Panc1 (cell line): Measurements from ENCODE around the gene SLC24A4. TPM values are rescaled to one million over a fixed set of nuclear protein-coding genes. Genes with fewer than 3 reads are reported as not detected.

Source experiments
- ATAC-seq: fragments of 200-7000 bp; cut with Tn5 transposase; 2 replicates; pipeline ENCODE4 v1.9.1; 2020; ENCODE audit warnings: mild to moderate bottlenecking, moderate library complexity
- BruUV-seq: library from RNA; stranded (reverse); fragments of 400-500 nt; replicated peaks from 2 replicates; lab custom pipeline; 2021; lab: Mats Ljungman, UMichigan
- CTCF ChIA-PET: fragments of 300-600 bp; sonication (Branson Sonifier 250); formaldehyde crosslinking; loops from one replicate; lab custom pipeline; 2022; ENCODE audit warnings: antibody characterized with exemption; lab: Charles Lee
- POLR2A ChIA-PET: fragments of 300-600 bp; sonication (Branson Sonifier 250); formaldehyde crosslinking; loops from one replicate; lab custom pipeline; 2022; ENCODE audit warnings: antibody characterized with exemption; lab: Charles Lee
- DNase-seq: peaks from one replicate; pipeline ENCODE4 v3.0.0-alpha.2; 2010; ENCODE audit warnings: low read depth, low spot score
- H3K27ac ChIP-seq: 2 replicates; pipeline ENCODE4 v1.5.1; 2011; ENCODE audit warnings: mild to moderate bottlenecking, low read length, inconsistent platforms
- H3K27me3 ChIP-seq: fragments of 200-500 bp; sonication (Bioruptor generic); 2 replicates; pipeline ENCODE4 v1.6.0; 2014; ENCODE audit warnings: low read length, inconsistent platforms; ENCODE audit not compliant: control insufficient read depth, insufficient read depth
- H3K36me3 ChIP-seq: fragments of 200-500 bp; sonication (Bioruptor generic); 2 replicates; pipeline ENCODE4 v1.5.1; 2014; ENCODE audit warnings: inconsistent platforms, mild to moderate bottlenecking, low read length, moderate library complexity; ENCODE audit not compliant: control insufficient read depth, insufficient read depth
- H3K4me1 ChIP-seq: 2 replicates; pipeline ENCODE4 v1.5.1; 2011; ENCODE audit warnings: inconsistent platforms, mild to moderate bottlenecking, low read length, moderate library complexity; ENCODE audit not compliant: control insufficient read depth, insufficient read depth
- H3K4me3 ChIP-seq, 2 experiments: 2 replicates each; pipeline ENCODE4 v1.5.1; 2011 to 2012; ENCODE audit warnings: low read depth in 2 of 2, low read length in 2 of 2, mild to moderate bottlenecking in 2 of 2, inconsistent platforms in 1 of 2, moderate library complexity in 1 of 2
- H3K9me3 ChIP-seq: fragments of 200-500 bp; sonication (Bioruptor generic); 2 replicates; pipeline ENCODE4 v1.5.1; 2014; ENCODE audit warnings: low read depth, mild to moderate bottlenecking, inconsistent platforms, low read length, moderate library complexity; ENCODE audit not compliant: control insufficient read depth, insufficient read depth
- POLR2AphosphoS5 ChIP-seq: IDR thresholded peaks from 2 replicates; pipeline ENCODE4 v1.6.1; 2012; ENCODE audit warnings: mild to moderate bottlenecking, low read depth, low read length, moderate library complexity
- SIN3A ChIP-seq: IDR thresholded peaks from 2 replicates; pipeline ENCODE4 v1.6.1; 2012; ENCODE audit warnings: low read depth, mild to moderate bottlenecking, low read length, moderate library complexity, borderline replicate concordance; ENCODE audit not compliant: insufficient read depth
- TCF7L2 ChIP-seq: IDR thresholded peaks from 2 replicates; pipeline ENCODE4 v1.6.1; 2011; ENCODE audit warnings: mild to moderate bottlenecking, low read depth, low read length, inconsistent platforms
- in situ Hi-C: cut with HindIII; loops from 2 replicates; pipeline ENCODE4 v1.10.0; 2016; ENCODE audit warnings: low sequenced_read_pairs, low pct_unique_long_range_greater_than_20kb
- intact Hi-C: fragments of 100-400 bp; cut with micrococcal nuclease; formaldehyde crosslinking; loops from one replicate; pipeline ENCODE4 v1.10.0; 2022; ENCODE audit not compliant: unreplicated experiment
- total RNA-seq: library from RNA; stranded (reverse); gene quantifications from one replicate; pipeline ENCODE4 v1.2.1, GENCODE V29; 2021; ENCODE audit not compliant: unreplicated experiment
- TF ChIP-seq, protein P1 (sequence below), 2 experiments: IDR thresholded peaks; 2 replicates each; pipeline ENCODE4 v1.6.1; 2011 to 2012; ENCODE audit warnings: low read depth in 2 of 2, control low read depth in 1 of 2, low read length in 1 of 2, mild to moderate bottlenecking in 1 of 2, moderate library complexity in 1 of 2; ENCODE audit not compliant: insufficient read depth in 1 of 2
- TF ChIP-seq, protein P2 (sequence below): fragments of 450-650 bp; IDR thresholded peaks from 2 replicates; pipeline ENCODE4 v1.5.1; 2017; ENCODE audit warnings: mild to moderate bottlenecking

Gene SLC24A4
- total RNA-seq, 1 experiment from 2014 or later, result not detected

DNA sequence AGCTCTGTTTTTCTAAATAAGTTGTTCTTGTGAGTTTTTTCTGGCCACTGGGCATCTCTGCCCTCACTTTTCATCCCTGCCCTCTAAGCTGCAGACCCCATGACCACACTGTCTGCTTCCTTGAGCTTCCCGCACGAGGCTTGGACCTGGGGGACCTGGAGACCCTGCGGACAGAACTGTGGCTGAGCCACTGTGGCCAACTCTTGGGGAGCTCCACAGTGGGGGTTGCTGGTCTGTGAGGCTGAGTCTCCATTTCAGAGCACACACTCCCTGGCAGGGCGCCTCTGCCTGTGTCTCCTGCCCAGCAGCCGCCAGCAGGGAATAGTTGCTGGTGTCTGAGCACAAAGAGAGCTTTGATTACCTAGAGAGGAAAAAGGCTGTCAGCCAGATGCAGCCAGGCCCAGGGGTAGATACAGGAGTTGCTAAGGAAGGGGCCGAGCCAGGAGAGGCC lies 177.6 kb downstream of the SLC24A4 start:
- Histone ChIP-seq H3K4me1 (peaks cover 5% of the 10 kb centered on the region; the same call in 1 of the 2 replicates), H3K36me3 (no peaks in the 10 kb centered on the region), H3K9me3 (no peaks in the 10 kb centered on the region), H3K27me3 (no peaks in the 10 kb centered on the region), H3K4me3 (no peak overlapping the region), H3K27ac (no peak overlapping the region)
- intact Hi-C loops, result no loop called here
- in situ Hi-C loops, result no loop called here
- BruUV-seq, result no TSS peak
- ATAC-seq (0 out of 2 replicates have a peak, but pooled peaks have one; percentile 32), DNase-seq (no peak)
- TF ChIP-seq, protein P1, sequence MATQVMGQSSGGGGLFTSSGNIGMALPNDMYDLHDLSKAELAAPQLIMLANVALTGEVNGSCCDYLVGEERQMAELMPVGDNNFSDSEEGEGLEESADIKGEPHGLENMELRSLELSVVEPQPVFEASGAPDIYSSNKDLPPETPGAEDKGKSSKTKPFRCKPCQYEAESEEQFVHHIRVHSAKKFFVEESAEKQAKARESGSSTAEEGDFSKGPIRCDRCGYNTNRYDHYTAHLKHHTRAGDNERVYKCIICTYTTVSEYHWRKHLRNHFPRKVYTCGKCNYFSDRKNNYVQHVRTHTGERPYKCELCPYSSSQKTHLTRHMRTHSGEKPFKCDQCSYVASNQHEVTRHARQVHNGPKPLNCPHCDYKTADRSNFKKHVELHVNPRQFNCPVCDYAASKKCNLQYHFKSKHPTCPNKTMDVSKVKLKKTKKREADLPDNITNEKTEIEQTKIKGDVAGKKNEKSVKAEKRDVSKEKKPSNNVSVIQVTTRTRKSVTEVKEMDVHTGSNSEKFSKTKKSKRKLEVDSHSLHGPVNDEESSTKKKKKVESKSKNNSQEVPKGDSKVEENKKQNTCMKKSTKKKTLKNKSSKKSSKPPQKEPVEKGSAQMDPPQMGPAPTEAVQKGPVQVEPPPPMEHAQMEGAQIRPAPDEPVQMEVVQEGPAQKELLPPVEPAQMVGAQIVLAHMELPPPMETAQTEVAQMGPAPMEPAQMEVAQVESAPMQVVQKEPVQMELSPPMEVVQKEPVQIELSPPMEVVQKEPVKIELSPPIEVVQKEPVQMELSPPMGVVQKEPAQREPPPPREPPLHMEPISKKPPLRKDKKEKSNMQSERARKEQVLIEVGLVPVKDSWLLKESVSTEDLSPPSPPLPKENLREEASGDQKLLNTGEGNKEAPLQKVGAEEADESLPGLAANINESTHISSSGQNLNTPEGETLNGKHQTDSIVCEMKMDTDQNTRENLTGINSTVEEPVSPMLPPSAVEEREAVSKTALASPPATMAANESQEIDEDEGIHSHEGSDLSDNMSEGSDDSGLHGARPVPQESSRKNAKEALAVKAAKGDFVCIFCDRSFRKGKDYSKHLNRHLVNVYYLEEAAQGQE (IDR thresholded peaks at IDR 0.05; ENCODE audit: insufficient read depth in 1 of 2, low read depth in 2 of 2, low read length in 1 of 2), result no peak
- no peak for TF ChIP-seq SIN3A
- TF ChIP-seq POLR2AphosphoS5, result no peak
- TF ChIP-seq, protein P2, sequence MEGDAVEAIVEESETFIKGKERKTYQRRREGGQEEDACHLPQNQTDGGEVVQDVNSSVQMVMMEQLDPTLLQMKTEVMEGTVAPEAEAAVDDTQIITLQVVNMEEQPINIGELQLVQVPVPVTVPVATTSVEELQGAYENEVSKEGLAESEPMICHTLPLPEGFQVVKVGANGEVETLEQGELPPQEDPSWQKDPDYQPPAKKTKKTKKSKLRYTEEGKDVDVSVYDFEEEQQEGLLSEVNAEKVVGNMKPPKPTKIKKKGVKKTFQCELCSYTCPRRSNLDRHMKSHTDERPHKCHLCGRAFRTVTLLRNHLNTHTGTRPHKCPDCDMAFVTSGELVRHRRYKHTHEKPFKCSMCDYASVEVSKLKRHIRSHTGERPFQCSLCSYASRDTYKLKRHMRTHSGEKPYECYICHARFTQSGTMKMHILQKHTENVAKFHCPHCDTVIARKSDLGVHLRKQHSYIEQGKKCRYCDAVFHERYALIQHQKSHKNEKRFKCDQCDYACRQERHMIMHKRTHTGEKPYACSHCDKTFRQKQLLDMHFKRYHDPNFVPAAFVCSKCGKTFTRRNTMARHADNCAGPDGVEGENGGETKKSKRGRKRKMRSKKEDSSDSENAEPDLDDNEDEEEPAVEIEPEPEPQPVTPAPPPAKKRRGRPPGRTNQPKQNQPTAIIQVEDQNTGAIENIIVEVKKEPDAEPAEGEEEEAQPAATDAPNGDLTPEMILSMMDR, result no peak
- no peak for TF ChIP-seq TCF7L2
- ChIA-PET POLR2A (no interaction called here), CTCF (no interaction called here)

DNA sequence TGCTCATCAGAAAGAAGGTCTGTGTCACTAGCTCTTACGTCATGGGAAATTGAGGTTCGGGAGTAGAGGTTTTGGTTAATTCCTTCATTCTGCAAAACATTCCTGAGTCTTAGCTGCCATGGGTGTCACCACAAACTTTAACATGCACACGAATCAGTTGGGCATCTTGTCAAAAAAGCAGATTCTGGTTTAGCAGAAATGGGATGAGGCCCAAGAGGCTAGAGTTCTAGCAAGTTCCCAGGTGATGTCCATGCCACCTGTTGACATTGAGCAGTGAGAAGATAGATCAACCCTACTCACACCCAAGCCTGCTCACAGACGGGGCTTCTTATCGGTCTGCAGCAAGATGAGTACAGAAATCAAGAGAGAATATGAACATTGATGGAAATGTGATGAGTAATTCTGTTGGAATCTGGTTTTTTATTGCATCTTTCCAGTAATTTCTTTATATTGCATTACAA lies 179.0 kb downstream of the SLC24A4 start:
- intact Hi-C loops, result no loop called here
- Histone ChIP-seq H3K4me3 (no peak overlapping the region), H3K36me3 (no peaks in the 10 kb centered on the region), H3K27ac (no peak overlapping the region), H3K9me3 (no peaks in the 10 kb centered on the region), H3K4me1 (peaks cover 5% of the 10 kb centered on the region; the same call in 1 of the 2 replicates), H3K27me3 (no peaks in the 10 kb centered on the region)
- DNase-seq, result no peak
- ChIA-PET POLR2A (no interaction called here), CTCF (no interaction called here)
- in situ Hi-C loops, result no loop called here
- no TSS peak for BruUV-seq
- TF ChIP-seq POLR2AphosphoS5 (no peak), TCF7L2 (no peak), SIN3A (no peak)
- TF ChIP-seq, protein P1 (IDR thresholded peaks at IDR 0.05; ENCODE audit: insufficient read depth in 1 of 2, low read depth in 2 of 2, low read length in 1 of 2), result no peak
- TF ChIP-seq, protein P2, result no peak
- no peak for ATAC-seq
